RCC 7860 (cell line): ENCODE results near the gene SYN1.
A peak's percentile ranks its signal among the peaks of the same experiment; 100 is the strongest.

Source experiments
- DNase-seq: peaks from one replicate; pipeline ENCODE4 v3.0.0-alpha.2; 2015; ENCODE audit warnings: low spot score
- FAIRE-seq: peaks from 2 replicates; lab custom pipeline; 2012; peaks lifted over from hg19 to GRCh38; lab: Jason Lieb, UNC

SYN1 gene

DNA sequence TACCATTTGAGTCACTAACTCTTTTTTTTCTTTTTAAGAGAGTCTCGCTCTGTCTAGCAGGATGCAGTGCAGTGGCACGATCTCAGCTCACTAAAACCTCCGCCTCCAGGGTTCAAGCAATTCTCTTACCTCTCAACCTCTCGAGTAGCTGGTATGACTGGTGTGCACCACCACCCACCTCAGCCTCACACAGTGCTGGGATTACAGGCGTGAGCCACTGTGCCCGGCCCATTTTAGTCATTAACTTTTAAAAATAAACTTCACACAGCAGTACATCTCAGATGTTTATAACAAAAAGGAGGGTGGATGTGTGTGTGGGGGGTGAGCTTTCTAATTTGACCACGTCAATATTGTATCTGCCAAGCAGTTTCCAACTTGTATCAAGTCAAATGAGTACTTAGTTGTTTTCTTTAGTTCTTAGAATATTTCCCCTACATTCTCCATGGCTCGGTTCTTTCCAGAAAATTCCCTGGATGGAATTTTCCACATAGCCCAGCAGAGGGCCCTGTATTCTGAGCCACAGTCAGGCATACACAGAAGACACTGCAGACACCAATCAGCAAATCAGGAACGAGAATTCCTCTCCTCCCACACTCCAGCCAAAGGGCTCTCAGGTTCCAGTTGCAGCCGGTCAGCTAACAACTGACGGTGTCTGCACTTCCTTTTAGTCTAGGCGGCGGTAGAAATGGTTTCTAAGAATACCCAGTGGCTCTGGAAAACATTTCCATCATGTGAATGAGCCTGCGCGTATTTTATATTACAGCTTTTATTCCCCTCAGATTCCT is 78.7 kb downstream of the SYN1 start:
- FAIRE-seq (peak; percentile 83), DNase-seq (peak; percentile 74)

DNA sequence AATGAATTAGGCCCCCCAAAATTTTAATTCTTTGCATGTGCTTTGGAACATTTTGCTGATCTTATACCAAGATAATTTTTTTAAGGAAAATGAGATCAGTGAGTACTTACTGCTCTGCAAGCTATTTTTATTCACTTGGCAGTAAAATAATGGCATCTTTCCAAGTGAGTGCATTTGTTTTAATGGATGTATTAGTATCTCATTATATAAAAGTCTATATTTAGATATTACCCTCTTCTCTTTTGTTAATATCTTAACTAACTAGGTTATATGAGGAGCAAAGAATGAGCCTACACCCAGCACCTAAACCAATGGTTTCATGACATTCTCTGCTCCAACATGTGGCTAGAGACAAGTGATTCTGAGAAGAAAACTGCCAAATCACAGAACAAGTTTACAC is 79.8 kb downstream of the SYN1 start:
- DNase-seq (no peak), FAIRE-seq (no peak)

- FAIRE-seq (no peak), DNase-seq (no peak)
These were observed 89.6 kb downstream of the SYN1 start for GRCh38 chrX:47530049-47530448.

GRCh38 chrX:47529548-47529947 is 90.1 kb downstream of the SYN1 start:
- DNase-seq (no peak), FAIRE-seq (no peak)

- FAIRE-seq (no peak), DNase-seq (no peak)
These were observed 95.9 kb downstream of the SYN1 start for GRCh38 chrX:47523713-47524166.

DNA sequence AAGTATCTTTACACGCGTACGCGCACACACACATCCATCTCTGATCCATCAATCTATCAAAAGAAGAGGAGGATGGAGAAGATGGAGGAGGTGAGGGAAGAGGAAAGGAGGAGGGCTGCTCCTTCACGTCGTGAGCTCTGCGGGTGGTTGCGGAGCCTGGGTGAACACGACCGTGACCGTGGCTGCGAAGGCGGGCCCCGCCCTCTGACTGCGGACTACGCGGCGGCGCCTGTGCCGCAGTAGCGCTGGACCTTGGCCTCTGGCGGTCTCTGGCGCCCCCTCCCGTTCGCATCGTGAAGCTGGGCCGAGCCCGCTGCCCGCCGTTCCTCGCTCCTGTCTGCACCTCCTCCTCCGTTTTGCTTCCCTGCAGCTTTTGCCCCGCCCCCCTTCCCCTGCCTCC is 96.4 kb downstream of the SYN1 start:
- FAIRE-seq, result peak; percentile 25
- DNase-seq, result peak; percentile 64
